Glomerular endothelial cell (primary cell): ENCODE data around the gene RMI2. TPM values are rescaled to one million over a fixed set of nuclear protein-coding genes. Genes with fewer than 3 reads are reported as not detected.

ENCODE experiments used
- DNase-seq: peaks from one replicate; pipeline ENCODE4 v3.0.0-alpha.2; 2011; ENCODE audit warnings: low read depth, low spot score; ENCODE audit errors: extremely low read depth
- total RNA-seq: library from RNA; depleted of rRNA; stranded (reverse); fragments of >200 nt; gene quantifications from 2 replicates; pipeline ENCODE4 v1.2.3, GENCODE V29; 2015

Gene RMI2
- total RNA-seq, 1 donor from 2014 or later, result 5.9 TPM

- no peak for DNase-seq
These were observed 34.2 kb downstream of the RMI2 start for GRCh38 chr16:11379420-11379819.

DNA sequence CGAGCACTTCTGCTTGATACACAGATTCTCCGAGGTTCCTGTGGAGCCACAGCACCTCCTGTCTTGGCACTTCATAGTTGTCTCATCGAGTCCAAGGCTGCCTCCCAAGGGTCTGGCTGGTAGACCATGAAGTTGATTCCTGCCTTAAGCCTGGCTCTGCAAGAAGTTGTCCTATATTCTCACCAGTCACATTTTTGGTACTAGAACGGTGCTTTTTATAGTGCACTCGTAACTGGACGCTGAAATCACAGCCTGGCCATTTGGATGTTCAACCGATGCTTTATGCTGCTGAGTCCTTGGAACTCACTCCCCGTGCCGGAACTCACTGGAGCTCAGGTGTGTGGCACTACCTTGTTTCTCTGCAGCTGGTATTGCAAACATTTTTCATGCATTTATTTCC, 35.6 kb downstream of the RMI2 start:
- no peak for DNase-seq

DNA sequence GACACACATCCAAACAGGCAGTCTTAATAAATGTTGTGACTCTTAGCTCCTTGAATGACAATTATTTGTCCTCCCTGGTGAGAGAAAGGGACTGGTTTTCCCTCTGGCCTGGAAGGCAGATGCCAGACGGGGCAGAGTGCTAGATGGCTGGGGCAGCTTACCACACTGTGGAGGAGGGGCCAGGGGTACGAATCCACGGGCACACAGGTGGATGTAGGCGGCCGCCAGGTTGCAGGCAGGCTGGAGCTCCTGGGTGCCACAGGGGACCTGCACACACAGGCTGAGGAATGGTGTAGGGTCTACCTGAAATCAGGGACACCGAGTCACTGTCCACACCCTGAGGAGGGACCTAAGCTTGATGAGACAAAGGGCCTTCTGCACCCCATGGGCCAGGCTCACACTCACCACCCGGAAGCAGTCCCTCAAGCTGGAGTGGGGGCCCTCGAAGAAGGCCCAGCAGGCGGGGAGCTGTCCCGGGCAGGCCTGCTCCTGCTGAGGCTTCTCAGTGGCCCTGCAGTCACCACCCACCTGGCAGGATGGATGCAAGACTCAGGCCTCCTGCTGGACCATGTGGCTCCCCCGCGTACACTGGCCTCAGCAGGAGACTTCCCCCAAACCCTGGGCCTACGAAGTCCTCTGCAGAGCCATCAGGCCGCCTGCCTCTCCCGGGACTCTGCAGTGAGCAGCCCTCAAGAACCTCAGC, 38.4 kb downstream of the RMI2 start:
- DNase-seq, result no peak

DNA sequence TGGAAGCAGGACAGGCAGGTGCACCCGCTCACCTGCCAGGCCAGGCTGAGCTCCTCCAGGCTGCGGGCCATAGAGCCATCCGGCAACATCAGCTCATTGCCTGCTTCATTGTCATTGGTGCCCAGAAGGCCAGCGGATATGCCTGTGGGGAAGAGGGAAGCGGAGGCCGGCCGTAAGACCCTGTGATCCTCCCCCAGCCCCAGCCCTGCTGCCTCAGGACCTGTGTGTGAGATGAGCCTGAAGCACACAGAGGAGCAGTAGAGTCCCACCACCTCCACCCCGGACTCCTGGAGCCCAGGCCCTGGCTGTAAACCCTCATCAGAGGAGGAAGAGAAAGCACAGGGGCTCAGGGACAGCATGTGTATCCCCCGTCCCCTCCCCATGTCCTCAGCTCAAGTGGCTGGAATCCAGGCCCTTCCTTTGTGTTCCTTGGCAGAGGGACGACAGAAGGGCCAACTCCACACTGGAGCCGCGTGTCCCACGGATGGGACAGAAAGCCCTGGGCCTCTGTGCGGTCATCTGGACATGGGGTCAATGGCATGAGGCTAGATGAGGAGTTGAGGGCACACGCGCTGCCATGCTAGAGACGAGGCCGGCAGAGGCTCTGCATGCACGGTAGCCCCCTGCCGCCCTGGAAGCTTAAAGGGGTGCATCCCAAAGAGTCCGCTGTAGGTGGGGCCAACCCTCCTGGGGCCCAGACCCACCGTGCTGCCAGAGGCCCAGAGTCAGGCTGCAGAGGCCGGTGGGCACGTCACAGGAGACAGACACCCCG, 39.1 kb downstream of the RMI2 start:
- no peak for DNase-seq

- DNase-seq, result no peak
These were observed 39.8 kb downstream of the RMI2 start for GRCh38 chr16:11384956-11385586.

GRCh38 chr16:11386054-11386680, 40.9 kb downstream of the RMI2 start:
- DNase-seq, result no peak

- DNase-seq, result no peak
These were observed 41.7 kb downstream of the RMI2 start for GRCh38 chr16:11386791-11387546.

DNA sequence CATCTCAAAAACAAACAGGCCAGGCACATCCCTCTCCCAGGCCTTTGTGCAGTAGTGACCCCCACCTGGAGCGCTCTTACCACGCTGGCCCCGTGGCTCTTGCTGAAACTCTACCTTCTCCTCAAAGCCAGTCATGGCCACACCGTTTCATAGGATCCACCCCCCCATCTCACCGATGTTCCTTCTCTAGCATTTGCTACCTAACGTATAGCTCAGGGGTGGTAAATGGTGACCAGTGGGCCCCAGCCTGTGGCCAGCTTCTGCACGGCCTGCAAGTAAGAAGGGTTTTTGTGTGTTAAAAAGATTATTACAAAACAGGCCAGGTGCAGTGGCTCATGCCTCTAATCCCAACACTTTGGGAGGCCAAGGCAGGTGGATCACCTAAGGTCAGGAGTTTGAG, 43.8 kb downstream of the RMI2 start:
- DNase-seq, result no peak

- no peak for DNase-seq
These were observed 44.6 kb downstream of the RMI2 start for GRCh38 chr16:11389631-11390565.

DNA sequence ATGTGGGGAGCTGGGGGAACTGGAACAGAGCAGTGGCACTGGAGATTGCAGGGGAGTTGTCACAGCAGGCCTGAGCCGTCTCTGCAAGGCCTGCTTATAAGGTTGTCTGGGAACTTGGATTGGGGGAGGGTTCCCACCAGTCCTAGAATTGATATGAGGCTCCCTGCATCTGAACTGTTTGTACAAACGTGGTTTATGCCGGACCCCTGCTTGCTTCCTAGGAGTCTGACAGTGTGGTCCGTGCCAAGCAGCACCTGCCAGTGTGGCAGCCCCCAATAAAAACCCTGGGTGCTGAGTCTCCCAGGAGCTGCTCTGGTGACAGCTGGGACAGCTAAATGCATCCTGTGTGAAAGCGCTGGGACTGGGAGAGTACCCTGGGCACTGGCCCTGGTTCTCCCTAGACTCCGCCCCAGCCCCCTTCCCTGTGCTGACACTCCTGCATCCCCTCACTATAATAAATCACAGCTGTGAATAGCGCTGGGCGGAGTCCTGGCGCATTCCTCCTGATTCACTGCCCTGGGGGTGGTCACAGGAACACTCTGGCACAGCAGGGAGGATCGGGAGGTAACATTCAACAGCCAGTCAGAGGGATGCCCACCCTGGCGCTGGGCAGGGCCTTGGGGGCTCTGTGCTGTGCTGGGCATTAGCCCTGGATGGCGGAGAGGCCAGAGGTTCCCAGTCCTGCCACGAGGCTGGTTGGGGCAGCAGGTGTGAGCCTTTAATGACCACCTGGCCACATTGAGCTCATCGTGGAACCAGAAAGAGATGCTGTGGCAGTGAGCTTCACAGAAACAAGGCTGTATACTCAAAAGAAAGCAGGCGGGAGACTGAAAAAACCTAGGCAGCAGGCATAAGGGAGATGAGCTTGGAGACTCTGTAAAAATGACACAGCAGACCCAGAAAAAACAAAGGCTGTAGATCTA, 45.6 kb downstream of the RMI2 start:
- no peak for DNase-seq

DNA sequence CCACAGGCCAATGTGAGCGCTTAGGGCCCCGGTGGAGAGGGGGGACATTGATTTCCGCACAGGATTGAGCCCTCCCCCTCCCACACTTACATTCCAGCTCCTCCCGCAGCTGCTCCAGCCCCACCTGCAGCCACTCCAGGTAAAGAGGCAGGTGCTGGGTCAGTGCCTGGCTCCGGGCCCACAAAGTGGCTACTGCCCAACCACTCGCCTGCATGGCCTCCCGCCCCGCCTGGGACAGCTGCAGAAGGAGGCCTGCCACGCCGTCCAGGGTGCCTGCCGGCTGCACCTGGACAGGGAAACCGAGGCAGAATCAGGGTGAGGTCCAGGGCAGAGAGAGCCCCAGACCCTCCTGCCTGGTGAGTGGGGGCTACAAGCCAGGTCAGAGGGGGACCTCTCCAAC, 46.3 kb downstream of the RMI2 start:
- no peak for DNase-seq

- no peak for DNase-seq
These were observed 46.9 kb downstream of the RMI2 start for GRCh38 chr16:11392041-11392581.

- DNase-seq, result no peak
These were observed 48.1 kb downstream of the RMI2 start for GRCh38 chr16:11393366-11393765.

GRCh38 chr16:11393861-11394592, 48.8 kb downstream of the RMI2 start:
- no peak for DNase-seq

DNA sequence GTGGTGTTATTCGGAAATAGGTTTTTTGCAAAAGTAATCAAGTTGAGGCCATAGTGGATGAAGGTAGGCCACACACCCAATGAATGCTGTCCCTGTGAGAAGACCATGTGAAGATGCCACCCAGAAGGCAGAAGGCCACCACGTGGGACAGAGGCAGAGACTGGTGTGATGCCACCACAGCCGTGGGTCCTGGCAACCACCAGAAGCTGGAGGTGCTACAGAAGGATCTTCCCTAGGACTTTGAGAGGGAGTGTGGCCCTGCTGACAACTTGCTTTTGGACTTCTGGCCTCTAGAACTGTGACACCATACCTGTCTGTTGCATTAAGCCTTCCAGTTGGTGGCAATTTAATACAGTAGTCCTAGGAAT, 49.3 kb downstream of the RMI2 start:
- no peak for DNase-seq

DNA sequence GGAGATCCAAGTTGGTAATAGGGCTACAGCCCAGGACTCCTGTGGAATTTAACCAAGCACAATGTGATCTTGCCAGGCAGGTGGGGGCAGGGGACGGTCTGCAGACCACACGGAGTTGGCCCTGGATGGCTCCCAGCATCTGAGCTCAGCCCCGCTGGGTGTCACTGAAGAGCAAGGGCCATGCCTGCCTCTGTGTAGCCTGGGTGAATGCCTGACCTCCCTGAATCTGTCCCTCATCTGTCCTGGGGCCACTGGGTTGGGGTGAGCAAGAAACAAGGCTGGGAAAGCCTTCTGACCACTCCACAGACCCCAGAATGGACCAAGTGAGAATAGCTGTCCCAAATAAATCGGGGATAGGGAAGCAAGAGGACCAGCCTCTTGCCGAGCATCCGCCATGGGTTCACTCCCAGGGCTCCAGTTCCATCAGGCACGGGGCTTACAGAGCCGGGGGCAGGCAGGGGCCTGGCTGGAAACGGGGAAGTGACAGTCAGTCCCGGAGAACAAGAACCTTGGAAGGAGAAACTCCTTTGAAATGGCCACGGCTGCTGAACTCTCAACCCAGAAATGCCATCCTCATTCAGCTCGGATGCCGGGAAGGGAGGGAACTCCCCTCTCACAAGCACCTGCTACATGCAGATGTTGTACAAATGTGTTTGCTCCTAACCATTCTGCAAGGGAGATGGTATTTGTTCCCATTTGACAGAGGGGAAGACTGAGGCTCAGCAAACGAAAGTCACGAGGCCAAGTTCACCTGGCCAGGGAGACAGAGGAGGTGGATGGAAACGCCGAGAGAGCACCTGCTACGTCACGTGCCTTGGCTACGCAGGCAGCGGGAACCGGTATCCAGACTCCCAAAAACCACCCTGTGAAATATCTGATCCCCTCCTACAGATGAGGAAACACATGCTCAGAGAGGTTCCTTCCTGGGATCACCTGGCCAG, 50.0 kb downstream of the RMI2 start:
- DNase-seq, result no peak

DNA sequence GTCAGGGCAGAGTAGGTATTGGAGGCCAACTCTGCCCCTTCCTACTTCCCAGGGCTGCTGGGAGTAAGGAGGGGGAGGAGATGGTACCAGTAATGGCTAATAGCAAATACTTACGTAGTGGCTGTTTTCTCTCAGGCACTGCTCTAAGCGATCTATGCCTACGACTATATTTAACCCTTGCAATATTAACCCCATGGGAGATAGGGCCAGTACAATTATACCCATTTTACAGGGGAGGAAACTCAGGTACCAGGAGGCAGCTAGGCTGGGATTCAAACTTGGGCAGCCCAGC, 50.6 kb downstream of the RMI2 start:
- no peak for DNase-seq
